ENCODE results near the gene C4A.
"Not testable (repeated sequence)": the region's sequence is repeated elsewhere in the genome, so short reads cannot be mapped to it uniquely, and the experiment has no call there.

C4A gene

GRCh38 chr6:31981744-31982143 lies at the start of gene C4A:
Gene C4A (plus strand): TSS chr6:31982057. CDS start chr6:31982108, 51 bp downstream.
- not testable (repeated sequence) for DNase-seq

- not testable (repeated sequence) for DNase-seq
Measured at GRCh38 chr6:31932137-31932536, 49.7 kb upstream of the C4A start.

- no peak for DNase-seq
Measured at GRCh38 chr6:31933537-31933936, 48.3 kb upstream of the C4A start.

DNA sequence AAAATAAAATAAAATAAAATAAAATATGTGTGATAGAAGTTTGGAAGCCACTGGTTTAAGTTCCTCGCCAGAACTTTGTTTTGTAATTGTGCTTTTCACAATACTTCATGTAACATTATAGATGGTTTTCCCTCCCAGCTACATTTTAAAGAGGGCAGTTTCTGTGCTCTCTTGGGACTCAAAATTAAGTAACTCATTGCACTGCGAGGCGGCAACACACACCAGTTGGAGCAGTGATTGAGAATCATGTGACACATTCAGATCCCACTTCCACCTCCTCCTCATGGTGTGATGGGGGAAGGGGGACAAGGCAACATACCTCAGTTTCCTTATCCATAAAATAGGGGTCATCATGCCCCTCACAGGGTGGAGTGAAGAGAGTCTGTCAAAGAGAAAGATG lies 46.8 kb upstream of the C4A start:
- no peak for DNase-seq

DNA sequence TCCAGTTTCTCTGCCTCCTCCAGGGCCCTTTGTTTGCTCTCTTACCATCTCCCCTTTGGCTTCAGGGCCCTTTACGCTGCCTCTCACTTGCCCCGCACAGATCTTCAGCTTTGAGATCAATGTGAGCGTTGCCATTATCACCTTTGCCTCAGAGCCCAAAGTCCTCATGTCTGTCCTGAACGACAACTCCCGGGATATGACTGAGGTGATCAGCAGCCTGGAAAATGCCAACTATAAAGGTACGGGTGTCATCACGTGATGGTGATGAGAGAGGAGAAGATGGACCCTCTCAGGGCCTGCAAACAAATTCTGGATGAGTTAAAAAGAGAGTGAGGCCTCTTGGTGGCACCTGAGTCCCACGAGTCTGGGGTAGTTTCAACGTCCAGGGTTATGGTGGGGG lies 46.0 kb upstream of the C4A start:
- DNase-seq = no peak

DNA sequence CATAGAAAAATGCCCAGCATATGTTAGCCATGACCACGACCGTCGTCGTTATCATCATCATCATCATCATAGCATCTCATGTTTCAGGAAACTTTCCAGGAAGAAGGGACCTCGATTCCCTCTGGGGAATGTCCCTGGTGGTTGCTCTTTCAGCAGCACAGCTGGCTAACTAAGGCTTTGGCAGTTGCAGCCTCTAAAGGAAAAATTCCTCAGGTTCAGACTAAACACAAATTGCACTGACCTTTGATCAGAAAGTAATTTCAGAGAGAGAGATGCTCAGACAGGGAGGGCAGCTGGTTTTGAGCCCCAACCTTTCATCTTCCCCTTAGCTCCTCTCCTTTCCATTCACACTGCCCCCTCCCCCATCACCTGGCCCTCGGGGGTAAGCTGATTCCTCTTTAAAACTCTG lies 41.6 kb upstream of the C4A start:
- no peak for DNase-seq

DNA sequence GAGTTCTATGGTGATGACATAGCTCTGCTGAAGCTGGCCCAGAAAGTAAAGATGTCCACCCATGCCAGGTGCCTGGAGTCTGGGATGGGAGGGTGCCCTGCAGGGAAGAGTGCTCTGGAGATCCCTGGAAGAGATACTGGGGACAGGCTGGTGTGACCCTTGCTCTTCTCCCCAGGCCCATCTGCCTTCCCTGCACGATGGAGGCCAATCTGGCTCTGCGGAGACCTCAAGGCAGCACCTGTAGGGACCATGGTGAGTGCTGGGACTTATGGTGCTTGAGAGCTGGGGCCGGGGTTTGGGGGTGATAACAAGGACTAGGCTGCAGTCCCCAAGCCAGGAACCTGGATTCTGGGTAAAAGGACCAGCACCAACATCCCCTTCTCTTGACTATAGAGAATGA lies 38.1 kb upstream of the C4A start:
- no peak for DNase-seq

GRCh38 chr6:31945154-31945506 lies 36.7 kb upstream of the C4A start:
- DNase-seq = no peak

DNA sequence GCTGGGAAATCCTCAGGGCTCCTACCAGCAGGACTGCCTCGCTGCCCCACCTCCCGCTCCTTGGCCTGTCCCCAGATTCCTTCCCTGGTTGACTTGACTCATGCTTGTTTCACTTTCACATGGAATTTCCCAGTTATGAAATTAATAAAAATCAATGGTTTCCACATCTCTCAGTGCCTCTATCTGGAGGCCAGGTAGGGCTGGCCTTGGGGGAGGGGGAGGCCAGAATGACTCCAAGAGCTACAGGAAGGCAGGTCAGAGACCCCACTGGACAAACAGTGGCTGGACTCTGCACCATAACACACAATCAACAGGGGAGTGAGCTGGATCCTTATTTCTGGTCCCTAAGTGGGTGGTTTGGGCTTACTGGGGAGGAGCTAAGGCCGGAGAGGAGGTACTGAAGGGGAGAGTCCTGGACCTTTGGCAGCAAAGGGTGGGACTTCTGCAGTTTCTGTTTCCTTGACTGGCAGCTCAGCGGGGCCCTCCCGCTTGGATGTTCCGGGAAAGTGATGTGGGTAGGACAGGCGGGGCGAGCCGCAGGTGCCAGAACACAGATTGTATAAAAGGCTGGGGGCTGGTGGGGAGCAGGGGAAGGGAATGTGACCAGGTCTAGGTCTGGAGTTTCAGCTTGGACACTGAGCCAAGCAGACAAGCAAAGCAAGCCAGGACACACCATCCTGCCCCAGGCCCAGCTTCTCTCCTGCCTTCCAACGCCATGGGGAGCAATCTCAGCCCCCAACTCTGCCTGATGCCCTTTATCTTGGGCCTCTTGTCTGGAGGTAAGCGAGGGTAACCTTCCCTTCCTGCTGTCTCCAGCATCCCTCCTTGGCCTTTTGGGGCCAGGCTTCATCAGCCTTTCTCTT lies 36.1 kb upstream of the C4A start, which contains the start of gene CFB:
CFB (plus strand) TSS at position 589 of the 863 bp plus-strand sequence; CDS start at position 716, 127 bp downstream.
- no peak for DNase-seq

- DNase-seq = no peak
Measured at GRCh38 chr6:31946370-31946885, 35.4 kb upstream of the C4A start.

GRCh38 chr6:31947070-31947675 lies 34.7 kb upstream of the C4A start:
- no peak for DNase-seq

DNA sequence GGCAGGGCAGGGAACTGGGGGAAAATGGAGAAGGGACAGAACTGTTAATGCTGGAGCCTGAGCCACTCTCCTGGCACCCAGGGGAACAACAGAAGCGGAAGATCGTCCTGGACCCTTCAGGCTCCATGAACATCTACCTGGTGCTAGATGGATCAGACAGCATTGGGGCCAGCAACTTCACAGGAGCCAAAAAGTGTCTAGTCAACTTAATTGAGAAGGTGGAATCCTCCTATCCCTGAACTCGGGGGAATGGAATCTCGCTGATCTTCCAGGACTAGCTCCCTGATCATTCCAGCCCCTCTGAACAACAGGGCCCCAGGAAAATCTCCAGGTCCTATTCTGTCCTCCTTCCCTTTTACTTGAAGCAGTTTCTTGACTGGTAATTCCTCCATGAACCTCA lies 34.0 kb upstream of the C4A start:
- DNase-seq = no peak

- DNase-seq = no peak
Measured at GRCh38 chr6:31948306-31948705, 33.6 kb upstream of the C4A start.

DNA sequence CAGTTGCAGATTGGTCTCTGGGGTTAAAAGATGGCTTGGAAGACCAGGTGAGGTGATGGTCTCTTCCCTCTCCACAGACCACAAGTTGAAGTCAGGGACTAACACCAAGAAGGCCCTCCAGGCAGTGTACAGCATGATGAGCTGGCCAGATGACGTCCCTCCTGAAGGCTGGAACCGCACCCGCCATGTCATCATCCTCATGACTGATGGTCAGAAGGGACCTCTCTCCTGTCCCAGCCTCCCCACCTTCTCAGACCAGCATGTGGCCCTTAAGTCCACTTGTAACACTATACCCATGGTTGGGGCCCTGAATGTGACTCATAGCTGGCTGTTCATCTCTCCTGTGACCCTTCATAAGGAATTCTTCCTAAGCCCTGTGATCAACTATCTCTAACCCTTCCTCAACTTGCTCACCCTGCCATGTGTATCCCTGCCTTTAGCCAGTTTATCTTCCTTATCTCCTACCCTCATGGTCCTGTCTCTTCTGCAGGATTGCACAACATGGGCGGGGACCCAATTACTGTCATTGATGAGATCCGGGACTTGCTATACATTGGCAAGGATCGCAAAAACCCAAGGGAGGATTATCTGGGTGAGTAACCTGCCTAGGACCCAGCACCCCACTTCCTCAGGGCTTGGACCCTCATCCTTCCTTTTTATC lies 33.0 kb upstream of the C4A start:
- no peak for DNase-seq

- no peak for DNase-seq
Measured at GRCh38 chr6:31949926-31950548, 31.8 kb upstream of the C4A start.

DNA sequence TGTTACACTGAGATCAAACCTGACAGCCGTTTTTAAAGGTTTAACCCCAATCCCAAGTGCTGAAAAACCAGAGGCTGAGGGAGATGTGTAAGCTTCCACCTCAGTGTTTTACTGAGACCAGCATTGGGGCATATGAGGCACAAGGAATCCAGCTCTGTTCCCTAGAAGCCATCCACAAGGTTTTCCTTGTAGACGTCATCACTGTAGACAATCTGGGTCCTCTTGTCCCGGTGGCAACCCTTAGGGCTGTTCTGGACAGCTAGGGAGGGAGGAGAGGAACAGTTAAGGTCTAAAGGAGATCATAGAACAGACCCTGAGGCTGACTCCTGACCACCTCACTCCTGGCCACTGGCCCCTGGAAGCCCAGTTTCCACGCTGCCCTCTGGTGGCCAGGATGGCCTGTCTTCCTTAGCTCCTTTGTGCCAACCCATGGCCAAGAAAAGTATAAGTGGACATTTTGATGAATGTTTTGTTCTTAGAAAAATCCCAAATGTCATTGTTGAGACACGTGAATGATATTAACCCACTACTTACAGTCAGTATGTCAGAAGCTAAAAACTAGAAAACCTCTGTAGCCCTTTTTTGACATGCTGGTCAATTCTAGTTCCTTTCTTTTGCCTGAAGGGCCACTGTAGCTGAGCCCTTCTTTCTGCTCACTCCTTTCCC lies 29.6 kb upstream of the C4A start:
- DNase-seq = peak in 28 of 58 donors; percentile 2 to 64 (median 13)

GRCh38 chr6:31952890-31953289 lies 29.0 kb upstream of the C4A start:
- DNase-seq = no peak

GRCh38 chr6:31954511-31954910 lies 27.3 kb upstream of the C4A start:
- DNase-seq = no peak

- no peak for DNase-seq
Measured at GRCh38 chr6:31956796-31957195, 25.1 kb upstream of the C4A start.

DNA sequence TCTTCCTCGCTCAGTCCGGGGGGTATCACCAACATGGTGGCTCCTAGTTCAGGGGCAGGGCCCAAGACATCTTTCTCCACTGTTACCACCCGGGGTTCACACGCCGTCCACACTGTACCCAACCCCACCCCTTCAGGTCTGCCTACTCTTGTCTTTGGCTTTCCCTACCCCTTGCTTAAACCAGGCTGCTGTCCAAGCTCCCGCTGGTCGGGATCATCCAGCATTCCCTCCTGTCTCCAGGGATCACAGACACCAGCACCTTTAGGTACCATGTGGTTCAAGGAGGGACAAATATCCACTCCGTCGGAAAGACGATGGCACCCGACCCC lies 23.5 kb upstream of the C4A start:
- DNase-seq = no peak
